ENCODE data around the gene CDKN1A. TPM values are rescaled to one million over a fixed set of nuclear protein-coding genes. Genes with fewer than 3 reads are reported as not detected.

Gene CDKN1A
- total RNA-seq, 2 donors from 2014 or later = 31.5 to 83.0 TPM

DNA sequence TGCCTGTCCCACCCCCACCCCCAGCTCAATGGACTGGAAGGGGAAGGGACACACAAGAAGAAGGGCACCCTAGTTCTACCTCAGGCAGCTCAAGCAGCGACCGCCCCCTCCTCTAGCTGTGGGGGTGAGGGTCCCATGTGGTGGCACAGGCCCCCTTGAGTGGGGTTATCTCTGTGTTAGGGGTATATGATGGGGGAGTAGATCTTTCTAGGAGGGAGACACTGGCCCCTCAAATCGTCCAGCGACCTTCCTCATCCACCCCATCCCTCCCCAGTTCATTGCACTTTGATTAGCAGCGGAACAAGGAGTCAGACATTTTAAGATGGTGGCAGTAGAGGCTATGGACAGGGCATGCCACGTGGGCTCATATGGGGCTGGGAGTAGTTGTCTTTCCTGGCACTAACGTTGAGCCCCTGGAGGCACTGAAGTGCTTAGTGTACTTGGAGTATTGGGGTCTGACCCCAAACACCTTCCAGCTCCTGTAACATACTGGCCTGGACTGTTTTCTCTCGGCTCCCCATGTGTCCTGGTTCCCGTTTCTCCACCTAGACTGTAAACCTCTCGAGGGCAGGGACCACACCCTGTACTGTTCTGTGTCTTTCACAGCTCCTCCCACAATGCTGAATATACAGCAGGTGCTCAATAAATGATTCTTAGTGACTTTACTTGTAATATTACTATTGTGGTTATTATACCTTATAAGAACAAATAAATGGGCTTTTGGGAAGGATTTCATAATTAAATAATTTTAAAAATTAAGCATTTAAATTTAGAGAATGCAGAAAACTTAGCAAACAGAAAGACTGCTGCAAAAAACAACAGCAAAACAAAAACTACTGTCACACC is 8.4 kb downstream of the CDKN1A start:
- ATAC-seq = no peak
- DNase-seq = no peak
- intact Hi-C loops (cut with DNase I) = loop anchor here in 1 of 2 donors (5.0 to 10.0 kb wide), 3 partner anchors 35 to 262 kb away; no protein-coding TSS in a partner anchor

DNA sequence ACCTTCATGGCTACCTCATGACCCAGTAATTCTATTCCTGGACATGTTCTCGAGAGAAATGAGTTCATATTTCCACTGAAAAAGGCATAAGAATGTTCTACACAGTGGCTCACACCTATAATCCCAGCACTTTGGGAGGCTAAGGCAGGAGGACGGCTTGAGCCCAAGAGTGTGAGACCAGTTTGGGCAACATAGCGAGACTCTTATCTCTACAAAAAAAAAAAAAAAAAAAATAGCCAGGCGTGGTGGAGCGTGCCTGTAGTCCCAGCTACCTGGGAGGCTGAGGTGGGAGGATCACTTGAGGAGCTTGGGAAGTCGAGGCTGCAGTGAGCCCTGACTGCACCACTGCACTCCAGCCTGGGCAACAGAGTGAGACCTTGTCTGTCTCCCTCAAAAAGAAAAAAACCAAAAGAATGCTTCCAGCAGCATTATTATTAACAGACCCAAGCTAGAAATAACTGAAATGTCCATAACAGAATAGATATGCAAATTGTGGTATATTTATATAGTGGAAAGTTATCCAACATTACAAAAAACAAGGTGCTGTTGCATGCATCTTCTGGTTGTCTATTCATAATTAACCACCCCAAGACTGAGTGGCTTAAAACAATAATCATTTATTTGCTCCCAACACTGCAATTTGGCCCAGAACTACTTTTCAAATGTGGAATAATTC is 9.7 kb downstream of the CDKN1A start:
- DNase-seq (no peak), ATAC-seq (no peak)
- intact Hi-C loops (cut with DNase I) = loop anchor here in 1 of 2 donors (5.0 to 10.0 kb wide), 3 partner anchors 34 to 263 kb away; no protein-coding TSS in a partner anchor

DNA sequence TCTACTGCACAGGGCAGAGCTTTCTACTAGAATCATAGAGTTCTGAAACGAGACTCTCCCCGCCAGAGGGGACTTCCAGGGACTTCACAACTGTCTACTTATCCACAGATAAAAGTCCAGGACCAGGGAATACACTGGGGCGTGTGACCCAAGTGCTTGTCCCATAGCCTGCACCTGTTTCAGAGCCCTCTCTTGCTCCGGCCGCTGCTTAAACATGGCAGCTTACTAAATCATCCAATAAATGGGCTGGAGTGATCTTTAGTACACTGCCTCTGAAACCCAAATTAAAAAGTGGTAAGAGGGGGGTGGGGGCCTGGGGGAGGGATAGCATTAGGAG is 10.2 kb downstream of the CDKN1A start:
- intact Hi-C loops (cut with DNase I) = loop anchor here in 1 of 2 donors (5.0 to 10.0 kb wide), 3 partner anchors 34 to 264 kb away; no protein-coding TSS in a partner anchor
- DNase-seq = no peak
- no peak for ATAC-seq

- ATAC-seq = no peak
- DNase-seq = no peak
- intact Hi-C loops (cut with DNase I) = no loop called here
Observed at GRCh38 chr6:36691011-36691410, 12.5 kb downstream of the CDKN1A start.

DNA sequence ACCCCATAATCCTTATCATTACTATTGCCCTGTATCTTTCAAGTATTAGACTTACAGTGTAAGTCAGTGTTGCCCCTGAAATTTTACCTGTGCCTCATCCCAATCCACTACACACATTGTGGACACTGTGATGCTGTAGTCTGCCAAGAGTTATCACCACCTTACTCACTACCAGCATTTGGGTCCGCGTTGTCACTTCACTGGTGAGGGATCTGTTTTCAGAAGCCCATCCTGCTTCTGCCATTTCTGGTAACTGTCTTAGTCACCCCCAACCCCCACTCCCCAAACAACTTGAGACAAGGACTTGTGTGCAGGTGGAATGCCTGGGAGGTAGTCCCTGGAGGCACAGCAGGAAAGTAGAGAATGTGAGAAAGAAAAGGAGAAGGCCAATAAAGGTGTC is 13.1 kb downstream of the CDKN1A start:
- DNase-seq (no peak), ATAC-seq (no peak)
- intact Hi-C loops (cut with DNase I) = no loop called here

DNA sequence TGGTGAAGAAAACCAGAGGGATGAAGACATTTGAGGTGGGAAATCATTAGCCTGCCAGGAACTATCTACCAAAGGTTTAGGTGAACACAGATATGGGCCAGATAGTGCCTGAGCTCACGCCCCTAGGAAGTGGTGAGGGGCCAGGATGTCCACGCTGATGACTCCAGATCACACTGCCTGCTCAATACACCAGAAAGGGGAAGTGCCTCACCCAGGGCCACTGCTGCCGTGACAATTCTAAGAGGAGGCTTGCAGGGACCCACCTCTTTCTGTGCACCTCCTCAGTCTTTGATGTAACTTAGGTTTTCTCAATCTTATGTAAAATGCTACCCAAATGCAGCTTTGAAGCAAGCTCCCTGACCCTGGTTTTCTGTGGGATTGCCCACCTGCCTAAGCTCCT is 13.7 kb downstream of the CDKN1A start:
- intact Hi-C loops (cut with DNase I) = no loop called here

GRCh38 chr6:36692861-36693702 is 14.6 kb downstream of the CDKN1A start:
- DNase-seq (peak; percentile 48), ATAC-seq (peak; percentile 70 to 81)
- intact Hi-C loops (cut with DNase I) = no loop called here

More for the DNA sequence above, 13.7 kb downstream of the CDKN1A start:
- ATAC-seq = no peak
- no peak for DNase-seq

GRCh38 chr6:36694616-36695015 is 16.1 kb downstream of the CDKN1A start:
- intact Hi-C loops (cut with DNase I) = no loop called here
- ATAC-seq (no peak), DNase-seq (no peak)

GRCh38 chr6:36695414-36695813 is 16.9 kb downstream of the CDKN1A start:
- ATAC-seq (no peak), DNase-seq (no peak)
- intact Hi-C loops (cut with DNase I) = no loop called here

- ATAC-seq = no peak
- intact Hi-C loops (cut with DNase I) = no loop called here
- DNase-seq = no peak
Observed at GRCh38 chr6:36697481-36697903, 19.0 kb downstream of the CDKN1A start, which contains the start of gene RAB44. Gene RAB44 (plus strand): TSS chr6:36697826. CDS start chr6:36704236, 6,410 bp downstream.

- no peak for ATAC-seq
- intact Hi-C loops (cut with DNase I) = no loop called here
- no peak for DNase-seq
Observed at GRCh38 chr6:36698196-36698595, 19.7 kb downstream of the CDKN1A start.

DNA sequence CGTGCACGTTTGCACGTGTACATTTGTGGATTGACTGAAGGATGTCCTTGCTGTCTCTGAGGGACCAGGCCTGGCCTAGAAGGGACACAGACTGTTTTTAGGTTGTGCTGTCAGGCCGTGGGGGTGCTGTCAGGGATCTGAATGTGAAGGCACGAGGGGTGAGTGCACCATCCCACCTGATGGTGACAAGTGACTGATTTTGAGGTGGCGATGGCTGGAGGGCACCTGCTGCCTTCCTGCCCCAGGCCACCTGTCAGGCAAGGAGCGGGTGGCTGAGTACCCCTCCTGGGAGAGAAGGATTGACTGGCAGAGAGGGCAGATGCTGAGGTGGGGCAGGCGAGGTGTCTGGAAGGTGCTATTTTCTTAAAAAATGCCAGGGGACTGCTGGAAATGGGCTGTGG is 20.4 kb downstream of the CDKN1A start:
- no peak for ATAC-seq
- no peak for DNase-seq
- intact Hi-C loops (cut with DNase I) = no loop called here

DNA sequence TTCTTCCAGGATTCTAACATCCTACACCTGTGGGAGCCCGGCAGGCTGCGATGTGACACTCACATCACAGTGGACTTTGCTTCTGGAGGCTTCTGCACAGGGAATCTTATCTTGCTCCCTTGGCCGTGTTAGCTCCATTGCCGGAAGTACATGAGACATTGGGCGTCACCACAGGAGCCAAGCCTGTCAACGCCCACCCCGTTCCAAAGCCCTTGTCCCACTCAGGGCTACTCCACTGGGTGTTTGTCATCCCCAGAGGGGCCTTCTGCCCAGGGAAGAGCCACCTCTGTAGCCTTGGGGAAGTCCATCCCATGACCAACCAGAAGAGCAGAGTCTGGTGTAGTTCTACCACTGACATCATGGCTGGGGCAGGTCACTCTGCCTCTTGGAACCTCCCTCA is 20.8 kb downstream of the CDKN1A start:
- ATAC-seq = peak in 1 of 2 donors; percentile 24
- intact Hi-C loops (cut with DNase I) = no loop called here

GRCh38 chr6:36700071-36700812 is 21.7 kb downstream of the CDKN1A start:
- DNase-seq (no peak), ATAC-seq (no peak)
- intact Hi-C loops (cut with DNase I) = no loop called here

More for the DNA sequence above, 20.8 kb downstream of the CDKN1A start:
- DNase-seq = no peak

GRCh38 chr6:36700831-36701230 is 22.3 kb downstream of the CDKN1A start:
- ATAC-seq = no peak
- intact Hi-C loops (cut with DNase I) = no loop called here
- no peak for DNase-seq

DNA sequence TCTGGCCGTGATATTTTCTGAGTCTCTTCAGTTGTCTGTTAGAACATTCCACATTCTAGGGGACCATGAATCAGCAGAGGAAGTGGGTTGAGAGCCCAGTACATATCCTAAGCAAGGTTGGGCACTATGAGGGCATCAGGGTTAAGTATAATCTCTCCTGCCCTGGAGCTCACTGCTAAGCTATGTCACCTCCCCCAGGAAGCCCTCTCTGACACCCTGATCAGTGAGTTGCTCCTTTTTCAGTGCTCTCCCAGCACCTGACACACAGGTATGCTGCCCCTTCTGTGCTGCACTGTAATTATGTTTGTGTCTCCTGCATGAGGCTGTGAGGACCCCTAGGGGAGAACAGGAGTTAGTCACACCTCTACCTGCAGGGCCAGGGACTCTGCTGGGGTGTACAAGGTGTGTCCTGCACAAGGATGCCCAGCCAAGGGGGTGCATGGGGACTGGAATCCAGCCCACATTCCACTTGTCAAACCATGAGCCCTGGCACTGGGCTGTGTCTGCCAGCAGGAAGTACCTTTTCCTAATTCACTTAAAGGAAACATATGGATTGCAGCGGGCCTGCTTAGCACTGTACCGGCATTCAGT is 23.0 kb downstream of the CDKN1A start:
- DNase-seq = no peak
- peak in 1 of 2 donors; percentile 17 for ATAC-seq
- intact Hi-C loops (cut with DNase I) = no loop called here

- DNase-seq (no peak), ATAC-seq (no peak)
- intact Hi-C loops (cut with DNase I) = no loop called here
Observed at GRCh38 chr6:36702656-36703055, 24.1 kb downstream of the CDKN1A start.

DNA sequence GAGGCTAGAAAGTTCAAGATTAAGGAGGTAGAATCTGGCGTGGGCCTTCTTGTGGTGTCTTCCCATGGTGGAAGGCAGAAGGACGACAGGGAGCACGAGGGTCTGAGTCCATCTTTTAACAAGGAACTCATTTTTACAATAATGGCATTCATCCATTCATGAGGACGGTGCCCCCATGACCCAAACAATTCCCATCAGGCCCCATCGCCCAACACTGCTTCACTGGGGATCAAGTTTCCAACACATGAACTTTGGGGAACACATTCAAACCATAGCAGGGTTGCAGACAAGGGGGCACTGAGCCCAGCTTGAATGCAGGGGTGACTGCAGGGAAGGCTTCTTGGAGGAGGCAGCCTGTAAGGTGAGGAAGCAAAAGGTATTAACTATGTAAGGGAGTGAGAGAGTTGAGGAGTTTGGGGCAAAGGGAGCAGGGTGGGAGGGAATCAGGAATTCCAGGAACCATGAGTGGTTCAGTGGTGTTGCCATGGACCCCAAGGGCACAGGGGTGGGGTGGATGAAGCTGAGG is 24.6 kb downstream of the CDKN1A start:
- no peak for DNase-seq
- no peak for ATAC-seq
- intact Hi-C loops (cut with DNase I) = no loop called here

Measured in left cardiac atrium (tissue), 4 donors.